Measurements from ENCODE around the gene FBXL17. TPM values are rescaled to one million over a fixed set of nuclear protein-coding genes. Genes with fewer than 3 reads are reported as not detected.

FBXL17 gene
- total and polyA plus RNA-seq, 2 of the 13 experiments (the other 11 are each of a cell fraction or from before 2014, with no cell fraction given), result 3.0 to 7.9 TPM

- no peak for TF ChIP-seq SNAPC4 (CRISPR knock-in tag; IDR thresholded peaks at IDR 0.05)
- TF ChIP-seq HNRNPUL1 (IDR thresholded peaks at IDR 0.05; ENCODE audit: low read depth, low read length), result no peak
- TF ChIP-seq PHF8 (CRISPR knock-in tag; IDR thresholded peaks at IDR 0.05), result peak; percentile 36; the same call in 1 of the 2 replicates
- no peak for TF ChIP-seq KLF13 (CRISPR knock-in tag; IDR thresholded peaks at IDR 0.05)
- no peak for TF ChIP-seq CHD4 (IDR thresholded peaks at IDR 0.05; ENCODE audit: borderline replicate concordance, low read length)
- TF ChIP-seq ZNF329 (CRISPR knock-in tag; IDR thresholded peaks at IDR 0.05; ENCODE audit: low read depth), result no peak
- TF ChIP-seq REST (IDR thresholded peaks at IDR 0.05; ENCODE audit: borderline replicate concordance in 1 of 2, low read depth in 1 of 2, low read length in 2 of 2), result 0 out of 4 replicates have a peak, but pooled peaks of 1 of the 2 experiments have one; percentile 21
- TF ChIP-seq SP4 (CRISPR knock-in tag; IDR thresholded peaks at IDR 0.05), result peak; percentile 7; the same call in 1 of the 2 replicates
- 0 out of 2 replicates have a peak, but pooled peaks have one; percentile 33 for TF ChIP-seq ZNF589 (CRISPR knock-in tag; conservative IDR thresholded peaks at IDR 0.05)
- no peak for TF ChIP-seq CREB3 (CRISPR knock-in tag; IDR thresholded peaks at IDR 0.05)
- TF ChIP-seq CEBPG (CRISPR knock-in tag; IDR thresholded peaks at IDR 0.05), result no peak
- TF ChIP-seq, protein P1, sequence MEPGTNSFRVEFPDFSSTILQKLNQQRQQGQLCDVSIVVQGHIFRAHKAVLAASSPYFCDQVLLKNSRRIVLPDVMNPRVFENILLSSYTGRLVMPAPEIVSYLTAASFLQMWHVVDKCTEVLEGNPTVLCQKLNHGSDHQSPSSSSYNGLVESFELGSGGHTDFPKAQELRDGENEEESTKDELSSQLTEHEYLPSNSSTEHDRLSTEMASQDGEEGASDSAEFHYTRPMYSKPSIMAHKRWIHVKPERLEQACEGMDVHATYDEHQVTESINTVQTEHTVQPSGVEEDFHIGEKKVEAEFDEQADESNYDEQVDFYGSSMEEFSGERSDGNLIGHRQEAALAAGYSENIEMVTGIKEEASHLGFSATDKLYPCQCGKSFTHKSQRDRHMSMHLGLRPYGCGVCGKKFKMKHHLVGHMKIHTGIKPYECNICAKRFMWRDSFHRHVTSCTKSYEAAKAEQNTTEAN (CRISPR knock-in tag; conservative IDR thresholded peaks at IDR 0.05), result no peak; the same call in 1 of the 2 replicates
- TF ChIP-seq ZNF616 (CRISPR knock-in tag; IDR thresholded peaks at IDR 0.05; ENCODE audit: low read depth), result no peak
- 0 out of 2 replicates have a peak, but pooled peaks have one; percentile 22 for TF ChIP-seq ZBTB7A (CRISPR knock-in tag; IDR thresholded peaks at IDR 0.05)
- peak; percentile 83; the same call in 1 of the 2 replicates for TF ChIP-seq ZNF777 (CRISPR knock-in tag; IDR thresholded peaks at IDR 0.05)
- TF ChIP-seq ZNF713 (CRISPR knock-in tag; IDR thresholded peaks at IDR 0.05), result no peak
- TF ChIP-seq EED (CRISPR knock-in tag; IDR thresholded peaks at IDR 0.05), result no peak
- TF ChIP-seq ZNF335 (CRISPR knock-in tag; IDR thresholded peaks at IDR 0.05), result no peak
Measured at GRCh38 chr5:108380531-108381349, 1.2 kb downstream of the FBXL17 start (continued).
